ENCODE data around the gene IQCE. TPM values are rescaled to one million over a fixed set of nuclear protein-coding genes. Genes with fewer than 3 reads are reported as not detected.
"Not testable (repeated sequence)": the region's sequence is repeated elsewhere in the genome, so short reads cannot be mapped to it uniquely, and the experiment has no call there.

IQCE gene
- total RNA-seq, 1 experiment from 2014 or later, result 23.1 TPM

DNA sequence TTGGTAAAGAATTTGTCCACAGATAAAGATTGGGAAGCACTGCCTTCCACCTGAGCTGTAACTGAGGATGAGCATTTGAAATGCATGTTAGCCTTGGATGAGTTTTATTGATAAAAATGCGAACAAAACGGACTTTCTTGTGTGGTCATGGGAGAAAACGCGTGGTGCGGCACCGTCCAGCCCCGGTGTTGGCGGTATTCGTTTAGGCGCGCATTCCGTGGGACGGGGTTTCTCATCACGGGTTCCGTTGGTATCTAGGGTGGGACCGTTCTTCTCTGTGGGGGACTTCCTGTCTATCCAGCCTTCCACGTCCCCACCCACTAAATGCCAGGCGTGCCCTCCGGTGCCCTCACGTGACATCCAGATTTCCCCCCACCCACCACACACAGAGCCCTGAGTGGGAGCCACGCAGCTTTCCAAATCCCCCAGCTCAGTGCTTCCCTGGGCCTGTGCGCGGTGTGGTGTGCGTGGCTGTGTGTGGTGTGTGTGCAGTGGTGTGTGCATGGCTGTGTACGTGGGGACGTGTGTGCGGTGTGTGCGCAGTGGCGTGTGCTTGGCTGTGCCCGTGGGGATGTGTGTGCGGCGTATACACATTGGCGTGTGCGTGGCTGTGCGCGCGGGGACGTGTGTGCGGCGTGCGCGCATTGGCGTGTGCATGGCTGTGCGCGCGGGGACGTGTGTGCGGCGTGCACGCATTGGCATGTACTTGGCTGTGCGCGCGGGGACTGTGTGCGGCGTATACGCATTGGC lies 18.1 kb downstream of the IQCE start:
- no peak for DNase-seq (ENCODE audit: low spot score)

DNA sequence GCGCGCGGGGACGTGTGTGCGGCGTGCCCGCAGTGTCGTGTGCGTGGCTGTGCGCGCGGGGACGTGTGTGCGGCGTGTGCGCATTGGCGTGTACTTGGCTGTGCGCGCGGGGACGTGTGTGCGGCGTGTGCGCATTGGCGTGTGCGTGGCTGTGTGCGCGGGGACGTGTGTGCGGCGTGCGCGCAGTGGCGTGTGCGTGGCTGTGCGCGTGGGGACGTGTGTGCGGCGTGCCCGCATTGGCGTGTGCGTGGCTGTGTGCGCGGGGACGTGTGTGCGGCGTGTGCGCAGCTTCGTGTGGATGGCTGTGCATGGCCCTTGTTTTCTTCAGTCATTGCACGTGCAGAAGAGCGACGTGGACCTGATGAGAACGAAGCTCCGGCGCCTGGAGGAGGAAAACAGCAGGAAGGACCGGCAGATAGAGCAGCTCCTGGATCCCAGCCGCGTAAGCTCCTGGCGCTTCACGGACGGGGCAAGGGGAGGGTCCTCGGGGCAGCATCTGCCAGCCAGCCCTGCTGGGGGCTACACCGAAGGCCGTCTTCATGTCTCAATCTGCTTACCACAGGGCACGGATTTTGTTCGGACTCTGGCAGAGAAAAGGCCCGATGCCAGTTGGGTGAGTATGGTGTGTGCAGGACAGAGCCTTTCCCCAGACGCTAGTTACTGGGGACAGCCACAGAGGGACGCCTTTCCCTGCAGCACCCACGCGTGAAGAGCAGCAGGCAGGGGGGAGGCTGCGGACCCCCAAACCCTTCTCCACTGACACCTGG lies 19.3 kb downstream of the IQCE start:
- DNase-seq (ENCODE audit: low spot score), result no peak

DNA sequence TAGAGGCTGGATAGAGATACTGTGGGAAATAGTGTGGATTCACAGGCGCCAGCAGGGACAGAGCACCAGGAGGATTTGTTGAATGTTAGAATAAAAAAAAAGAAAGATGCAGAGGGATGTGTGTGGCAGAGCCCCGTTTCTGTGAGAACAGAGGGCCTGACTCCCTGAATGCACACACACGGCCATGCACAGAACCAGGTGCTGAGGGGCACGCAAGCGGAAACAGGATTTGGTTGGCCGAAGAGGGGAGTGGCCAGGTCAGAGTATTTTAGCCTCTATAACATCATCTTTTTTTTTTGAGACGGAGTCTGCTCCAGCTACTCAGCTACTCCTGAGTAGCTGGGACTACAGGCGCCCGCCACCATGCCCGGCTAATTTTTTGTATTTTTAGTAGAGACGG lies 21.9 kb downstream of the IQCE start:
- no peak for DNase-seq (ENCODE audit: low spot score)

DNA sequence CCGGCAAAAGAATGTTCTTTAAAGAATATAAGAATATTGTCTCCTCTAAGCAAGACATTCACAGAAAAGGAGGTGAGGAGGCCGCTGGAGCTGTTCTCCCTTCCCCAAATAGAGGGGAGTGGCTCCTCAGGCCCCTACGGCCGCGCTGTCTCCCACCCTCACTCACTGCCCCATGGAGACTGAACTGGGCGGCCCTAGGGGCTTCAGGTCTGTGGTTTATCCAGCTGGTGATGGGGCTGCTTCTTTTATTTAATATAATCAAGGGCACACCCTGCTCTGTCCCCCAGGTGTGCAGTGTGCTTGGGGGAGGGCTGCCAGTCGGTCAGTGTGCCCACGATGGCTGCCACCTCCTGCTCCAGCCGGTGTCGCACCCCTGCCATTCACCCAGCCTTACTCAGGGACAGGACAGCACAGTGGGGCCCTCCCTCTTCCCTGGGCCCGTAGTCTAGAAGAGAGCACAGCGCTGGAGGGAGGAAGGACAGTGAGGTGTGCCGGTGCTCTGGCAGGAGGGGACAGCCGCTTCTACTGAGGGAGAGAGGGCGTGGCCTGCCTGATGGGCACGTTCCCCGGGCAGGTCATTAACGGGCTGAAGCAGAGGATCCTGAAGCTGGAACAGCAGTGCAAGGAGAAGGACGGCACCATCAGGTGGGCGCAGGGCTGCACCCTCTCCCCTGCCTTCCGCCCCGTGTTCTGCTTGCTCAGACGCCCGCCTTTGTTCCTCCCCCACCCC lies 23.4 kb downstream of the IQCE start:
- no peak for DNase-seq (ENCODE audit: low spot score)

DNA sequence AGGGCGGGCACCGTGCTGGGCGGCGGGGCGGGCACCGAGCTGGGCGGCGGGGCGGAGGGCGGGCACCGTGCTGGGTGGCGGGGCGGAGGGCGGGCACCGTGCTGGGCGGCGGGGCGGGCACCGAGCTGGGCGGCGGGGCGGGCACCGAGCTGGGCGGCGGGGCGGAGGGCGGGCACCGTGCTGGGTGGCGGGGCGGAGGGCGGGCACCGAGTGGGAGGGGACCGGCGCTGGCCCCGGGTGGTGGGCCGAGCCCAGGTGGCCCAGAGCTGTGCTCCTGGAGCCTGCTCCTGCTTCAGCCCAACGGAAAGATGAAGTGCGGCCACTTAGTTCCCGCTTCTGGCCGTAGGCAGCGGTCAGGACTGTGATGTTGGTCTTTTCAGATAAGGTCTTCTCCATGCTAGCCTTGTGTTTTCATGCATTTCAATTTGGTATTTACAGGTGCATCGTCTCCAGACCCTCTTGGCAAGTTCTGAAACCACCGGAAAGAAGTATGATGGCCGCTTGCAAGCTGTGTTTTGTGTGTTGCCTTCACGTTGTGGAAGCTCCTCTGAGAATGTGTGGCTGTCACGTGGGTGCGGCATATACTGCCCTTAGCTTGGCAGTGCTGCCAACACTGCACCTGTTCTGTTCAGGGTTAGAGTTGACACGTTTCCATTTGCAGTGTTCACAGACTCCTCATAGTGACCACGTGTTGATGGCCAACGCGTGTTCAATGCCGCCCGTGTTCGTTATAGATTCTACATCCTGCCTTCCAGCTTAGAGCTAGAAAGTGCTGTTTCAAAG lies 25.2 kb downstream of the IQCE start:
- no peak for DNase-seq (ENCODE audit: low spot score)

GRCh38 chr7:2585446-2585845 lies 26.7 kb downstream of the IQCE start:
- no peak for DNase-seq (ENCODE audit: low spot score)

GRCh38 chr7:2586326-2587020 lies 27.7 kb downstream of the IQCE start:
- no peak for DNase-seq (ENCODE audit: low spot score)

GRCh38 chr7:2587134-2587533 lies 28.4 kb downstream of the IQCE start:
- DNase-seq (ENCODE audit: low spot score), result no peak

DNA sequence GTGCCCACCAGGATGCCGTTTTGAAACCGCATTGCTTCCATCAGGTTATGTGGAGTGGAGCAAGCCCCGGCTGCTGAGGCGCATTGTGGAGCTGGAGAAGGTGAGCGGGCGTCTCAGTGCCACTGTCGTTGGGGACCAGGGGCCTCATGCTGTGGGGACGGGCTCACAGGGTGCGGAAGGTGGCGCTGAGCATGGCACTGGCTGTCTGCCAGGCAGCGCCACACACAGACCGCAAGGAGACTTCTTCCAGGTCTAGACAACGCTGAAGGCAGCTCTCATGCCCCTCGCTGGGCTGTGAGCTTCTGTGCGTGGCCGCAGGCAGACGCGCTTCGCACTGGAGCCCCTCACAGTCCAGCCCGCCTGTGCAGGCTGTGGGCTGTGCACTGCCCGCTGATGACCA lies 29.0 kb downstream of the IQCE start:
- DNase-seq (ENCODE audit: low spot score), result no peak

- DNase-seq (ENCODE audit: low spot score), result no peak
Measured at GRCh38 chr7:2589341-2589740, 30.6 kb downstream of the IQCE start.

GRCh38 chr7:2589941-2590340 lies 31.2 kb downstream of the IQCE start:
- DNase-seq (ENCODE audit: low spot score), result not testable (repeated sequence)

DNA sequence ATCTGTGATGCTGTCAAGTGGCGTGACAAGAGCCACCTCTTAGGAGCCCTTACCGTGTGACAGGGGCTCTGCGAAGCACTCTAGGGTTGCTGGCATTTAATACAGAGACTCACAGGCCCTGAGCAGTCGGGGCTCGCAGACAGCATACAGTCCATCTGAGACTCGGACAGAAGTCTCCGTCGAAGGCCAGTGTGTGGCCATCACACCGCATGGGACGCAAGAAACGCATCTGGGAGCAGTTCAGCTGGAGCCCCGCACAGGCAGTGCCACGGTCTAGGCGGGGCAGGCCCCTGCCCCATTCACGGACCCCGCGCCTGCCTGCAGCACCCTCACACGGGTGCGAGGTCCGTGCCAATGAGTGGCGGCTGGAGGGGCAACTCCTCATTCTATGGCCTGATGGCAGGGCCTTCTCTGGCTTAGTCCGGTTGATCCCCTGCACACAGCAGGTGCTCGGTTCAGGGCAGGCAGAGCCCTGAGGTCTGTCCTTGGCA lies 33.6 kb downstream of the IQCE start:
- no peak for DNase-seq (ENCODE audit: low spot score)

GRCh38 chr7:2593036-2593727 lies 34.4 kb downstream of the IQCE start:
- DNase-seq (ENCODE audit: low spot score), result no peak

DNA sequence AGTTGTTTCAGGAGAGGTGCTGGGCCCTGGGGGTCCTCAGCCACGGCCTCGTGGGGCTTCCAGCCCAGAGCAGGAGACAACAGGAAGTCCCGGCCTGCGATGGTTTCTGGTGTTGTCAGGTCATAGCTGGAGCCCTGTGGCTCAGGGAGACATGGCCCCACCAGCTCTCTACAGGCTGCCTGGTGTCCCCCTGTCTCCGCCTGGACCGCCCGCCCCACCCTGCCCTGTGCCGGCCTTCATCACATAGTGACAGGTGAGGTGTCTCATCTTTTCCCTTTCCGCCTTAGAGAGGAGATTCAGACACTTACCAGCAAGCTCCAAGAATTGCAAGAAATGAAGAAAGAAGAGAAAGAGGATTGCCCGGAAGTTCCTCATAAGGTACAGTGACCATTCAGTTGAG lies 35.8 kb downstream of the IQCE start:
- DNase-seq (ENCODE audit: low spot score), result no peak

- no peak for DNase-seq (ENCODE audit: low spot score)
Measured at GRCh38 chr7:2595258-2595860, 36.6 kb downstream of the IQCE start.

DNA sequence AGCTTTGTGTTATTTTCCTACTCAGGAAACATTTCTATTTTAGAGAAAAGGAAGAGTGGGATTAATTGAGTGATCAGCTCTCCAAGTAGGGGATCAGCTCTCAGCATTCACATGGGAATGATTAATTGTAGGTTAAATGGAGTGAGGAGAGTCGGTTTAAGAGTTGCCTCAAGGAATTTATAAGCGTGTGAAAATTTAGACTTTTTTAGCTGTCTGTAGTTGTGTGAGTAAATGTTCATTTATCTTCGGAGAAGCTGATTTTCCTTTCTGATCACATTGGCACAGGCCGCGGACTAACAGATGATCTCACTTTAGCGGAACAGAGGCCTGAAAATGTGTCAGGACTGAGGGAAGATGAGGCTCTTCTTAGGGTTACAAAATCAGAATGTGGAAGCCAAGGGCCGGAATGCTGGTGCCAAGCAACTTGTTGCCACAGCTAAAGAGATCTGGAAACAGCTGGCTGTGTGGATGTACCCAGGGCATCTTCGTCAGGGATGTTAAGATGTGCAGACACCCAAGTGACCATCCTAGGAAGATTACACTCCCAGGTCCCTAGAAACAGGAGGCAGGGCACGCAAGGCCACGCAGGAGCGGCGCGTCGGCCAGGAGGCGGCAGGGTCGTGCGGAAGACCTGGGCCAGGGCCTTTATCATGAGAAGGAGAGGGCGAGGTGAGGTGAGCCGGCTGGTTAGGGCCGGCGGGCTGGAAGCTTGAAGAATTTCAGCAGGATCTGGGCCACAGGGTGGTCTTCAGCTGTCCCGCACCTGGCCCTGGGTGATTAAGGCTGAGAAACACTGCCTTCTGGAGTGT lies 37.9 kb downstream of the IQCE start:
- DNase-seq (ENCODE audit: low spot score), result no peak

DNA sequence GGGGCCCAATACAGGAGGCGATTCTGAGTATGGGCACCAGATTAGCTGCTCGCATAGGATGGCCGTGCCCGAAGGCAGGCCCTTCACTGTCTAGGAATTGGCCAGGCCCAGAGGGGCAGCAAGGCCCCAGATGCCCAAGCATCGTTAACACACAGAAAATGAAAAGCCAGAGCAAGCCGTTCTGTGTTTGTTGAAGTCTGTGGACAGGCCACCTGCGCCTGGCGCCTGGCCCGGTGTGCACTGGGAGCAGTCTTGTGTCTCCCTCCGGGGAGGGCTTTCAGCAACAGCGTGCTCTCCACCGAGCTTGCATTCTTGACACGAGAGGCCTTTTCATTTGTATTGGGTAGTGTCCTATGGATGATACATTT lies 38.5 kb downstream of the IQCE start:
- no peak for DNase-seq (ENCODE audit: low spot score)

DNA sequence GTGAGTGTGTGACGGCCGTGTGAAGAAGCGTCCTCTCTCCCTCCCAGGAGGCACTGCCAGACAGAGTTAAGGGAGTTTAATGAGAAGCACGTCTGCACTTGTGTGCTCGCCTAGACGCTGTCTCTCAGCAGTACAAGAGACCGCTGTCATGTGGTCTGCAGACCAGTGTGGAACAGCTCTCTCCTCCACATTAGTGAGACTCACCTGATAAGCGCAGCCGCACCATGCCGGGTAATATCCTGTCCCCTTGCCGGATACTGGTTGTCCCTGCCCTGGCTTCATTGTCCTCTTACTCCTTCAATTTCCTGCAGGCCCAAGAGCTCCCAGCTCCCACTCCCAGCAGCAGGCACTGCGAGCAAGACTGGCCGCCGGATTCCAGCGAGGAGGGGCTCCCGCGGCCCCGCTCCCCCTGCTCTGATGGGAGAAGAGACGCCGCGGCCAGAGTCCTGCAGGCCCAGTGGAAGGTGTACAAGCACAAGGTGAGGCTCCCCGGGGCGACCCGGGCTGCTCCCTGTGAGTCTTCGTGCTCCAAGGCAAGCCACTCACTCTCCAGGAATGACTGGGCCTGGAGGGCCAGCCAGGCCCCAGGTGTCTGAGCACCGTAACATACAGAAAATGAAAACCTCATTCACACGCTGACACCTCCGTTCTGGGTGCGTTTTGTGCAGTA lies 39.5 kb downstream of the IQCE start:
- DNase-seq (ENCODE audit: low spot score), result no peak

GRCh38 chr7:2601065-2601464 lies 42.3 kb downstream of the IQCE start:
- DNase-seq (ENCODE audit: low spot score), result no peak

Measured in HT-29 (cell line).